GM19240 (cell line): ENCODE results near the gene RPL22.

ENCODE experiments used
- DNase-seq: peaks from one replicate; pipeline ENCODE4 v3.0.0; 2011; ENCODE audit warnings: low spot score; ENCODE audit not compliant: insufficient read length

RPL22 gene

GRCh38 chr1:6175411-6175828 is 24.0 kb downstream of the RPL22 start:
- no peak for DNase-seq

- DNase-seq: no peak
Measured at GRCh38 chr1:6174621-6175410, 24.6 kb downstream of the RPL22 start.

- DNase-seq: no peak
Measured at GRCh38 chr1:6172549-6172948, 26.8 kb downstream of the RPL22 start.

- no peak for DNase-seq
Measured at GRCh38 chr1:6171548-6172124, 27.8 kb downstream of the RPL22 start.

GRCh38 chr1:6170742-6171201 is 28.6 kb downstream of the RPL22 start:
- DNase-seq: no peak

- no peak for DNase-seq
Measured at GRCh38 chr1:6170116-6170741, 29.2 kb downstream of the RPL22 start.

GRCh38 chr1:6168947-6169586 is 30.3 kb downstream of the RPL22 start:
- no peak for DNase-seq

- DNase-seq: no peak
Measured at GRCh38 chr1:6167391-6168303, 31.7 kb downstream of the RPL22 start.

- DNase-seq: no peak
Measured at GRCh38 chr1:6166655-6167390, 32.6 kb downstream of the RPL22 start.

- DNase-seq: no peak
Measured at GRCh38 chr1:6166221-6166620, 33.2 kb downstream of the RPL22 start.

GRCh38 chr1:6165441-6165985 is 33.9 kb downstream of the RPL22 start:
- no peak for DNase-seq

- no peak for DNase-seq
Measured at GRCh38 chr1:6165027-6165426, 34.4 kb downstream of the RPL22 start.

- DNase-seq: no peak
Measured at GRCh38 chr1:6163973-6164617, 35.3 kb downstream of the RPL22 start.

GRCh38 chr1:6163191-6163972 is 36.0 kb downstream of the RPL22 start:
- no peak for DNase-seq

- no peak for DNase-seq
Measured at GRCh38 chr1:6162773-6163172, 36.6 kb downstream of the RPL22 start.

- no peak for DNase-seq
Measured at GRCh38 chr1:6162341-6162740, 37.1 kb downstream of the RPL22 start.

- no peak for DNase-seq
Measured at GRCh38 chr1:6158181-6158580, 41.2 kb downstream of the RPL22 start.

- no peak for DNase-seq
Measured at GRCh38 chr1:6157528-6158174, 41.7 kb downstream of the RPL22 start.
